Renal pelvis (tissue), 4 donors: ENCODE measurements around the gene NVL. TPM values are rescaled to one million over a fixed set of nuclear protein-coding genes. Genes with fewer than 3 reads are reported as not detected.

ENCODE experiments used
- DNase-seq: peaks from one replicate; pipeline ENCODE4 v3.0.0-alpha.2; 2013
- polyA plus RNA-seq, 3 donors: library from polyadenylated mRNA; unstranded; fragments of 120-200 nt; gene quantifications; one replicate each; pipeline ENCODE4 v1.2.1, GENCODE V29; 2013; ENCODE audit not compliant: insufficient read length in 3 of 3

NVL gene
- polyA plus RNA-seq, 3 donors, result 32.3 to 33.9 (median 33.0) TPM

DNA sequence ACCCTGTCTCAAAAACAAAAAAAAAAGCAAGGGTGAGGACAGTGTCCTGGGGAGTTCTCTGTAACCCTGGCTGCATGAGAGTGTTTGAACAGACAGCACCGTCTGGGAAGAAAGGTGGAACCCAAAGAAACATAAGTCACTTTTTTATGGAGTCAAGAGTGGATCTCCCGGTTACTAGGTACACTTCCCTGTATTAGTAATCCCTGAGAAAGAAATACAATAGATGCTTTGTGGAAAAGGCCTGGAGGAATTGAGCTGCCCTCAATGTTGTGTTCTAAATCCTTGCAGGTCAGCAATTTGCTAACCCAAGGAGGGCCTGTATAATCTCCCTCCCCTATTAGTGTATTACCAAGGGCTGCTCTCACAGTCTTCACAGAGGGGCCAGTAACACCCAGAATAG is 130.3 kb downstream of the NVL start:
- DNase-seq, result no peak

DNA sequence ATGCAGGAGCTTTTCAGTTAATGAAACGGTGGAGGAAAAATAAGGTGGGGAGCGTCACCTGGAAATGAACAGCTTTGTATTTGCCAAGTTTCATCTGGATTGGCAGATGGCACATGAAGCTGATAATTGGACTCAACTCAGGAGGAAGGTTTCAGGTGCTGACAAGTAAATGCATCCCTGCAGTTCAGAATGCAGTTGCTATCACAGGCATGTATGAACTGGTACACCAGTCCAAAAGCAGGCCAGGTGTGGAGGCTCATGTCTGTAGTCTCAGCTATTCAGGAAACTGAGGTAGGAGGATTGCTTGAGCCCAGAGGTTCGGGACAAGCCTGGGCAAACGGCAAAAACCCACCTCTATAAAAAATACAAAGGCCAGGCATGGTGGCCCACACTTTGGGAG is 131.4 kb downstream of the NVL start:
- DNase-seq, result no peak

DNA sequence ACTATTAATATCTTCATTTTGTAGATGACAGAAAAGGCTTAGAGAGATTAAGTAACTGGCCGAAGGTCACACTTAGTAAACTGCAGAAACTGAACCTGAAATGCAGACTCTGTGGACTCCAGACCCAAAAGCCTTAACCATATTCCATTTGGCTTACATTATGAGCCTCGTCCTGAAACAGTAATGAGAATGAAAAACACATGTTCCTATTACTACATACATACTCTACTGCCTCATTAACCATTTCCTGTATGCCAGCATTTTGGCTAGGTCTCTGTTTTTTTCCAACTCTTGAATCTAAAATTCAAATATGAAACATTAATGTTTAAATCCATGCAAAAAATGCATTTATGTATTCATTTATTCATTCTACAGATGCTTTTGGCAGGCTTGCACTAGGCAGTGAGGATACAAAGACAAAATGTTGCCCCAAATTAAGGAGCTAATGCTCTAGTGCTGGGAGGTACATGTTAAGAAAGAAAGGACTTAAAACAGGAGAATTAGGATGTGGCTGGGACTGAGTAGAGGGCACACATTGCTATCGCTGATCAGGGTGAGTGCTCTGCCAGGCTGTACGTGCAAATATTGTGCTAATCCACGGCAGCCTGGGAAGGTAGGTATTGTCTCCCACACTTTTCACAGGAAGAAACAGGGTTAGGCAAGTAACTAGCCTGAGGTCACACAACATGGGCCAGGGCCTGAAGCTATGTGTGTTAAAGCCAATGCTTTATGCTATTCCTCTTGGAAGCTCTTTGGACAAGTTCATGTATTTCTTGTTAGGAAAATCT is 133.0 kb downstream of the NVL start:
- DNase-seq, result no peak

DNA sequence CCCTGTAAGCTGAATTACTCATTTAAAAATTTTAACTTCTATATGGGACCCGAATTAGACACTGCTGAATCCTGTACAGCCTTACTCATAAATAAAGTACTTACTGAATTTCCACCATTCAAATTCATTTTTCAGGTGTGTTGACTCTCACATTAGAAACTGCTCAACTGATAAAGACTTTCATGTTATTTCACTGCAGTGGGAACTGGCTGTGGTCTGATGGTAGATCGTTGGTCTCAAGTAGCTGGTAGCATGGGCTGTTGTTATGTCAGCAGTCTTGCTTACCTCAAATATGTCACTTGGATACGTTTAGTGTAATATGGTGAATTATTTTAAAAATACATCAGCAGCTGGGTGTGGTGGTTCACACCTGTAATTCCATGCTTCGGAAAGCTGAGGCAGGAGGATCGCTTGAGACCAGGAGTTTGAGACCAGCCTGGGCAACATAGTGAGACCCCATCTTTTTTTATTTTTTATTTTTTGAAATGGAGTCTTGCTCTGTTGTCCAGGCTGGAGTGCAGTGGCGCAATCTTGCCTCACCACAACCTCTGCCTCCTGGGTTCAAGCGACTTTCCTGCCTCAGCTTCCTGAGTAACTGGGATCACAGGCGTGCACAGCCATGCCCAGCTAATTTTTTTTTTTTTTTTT is 136.5 kb downstream of the NVL start:
- DNase-seq, result no peak

DNA sequence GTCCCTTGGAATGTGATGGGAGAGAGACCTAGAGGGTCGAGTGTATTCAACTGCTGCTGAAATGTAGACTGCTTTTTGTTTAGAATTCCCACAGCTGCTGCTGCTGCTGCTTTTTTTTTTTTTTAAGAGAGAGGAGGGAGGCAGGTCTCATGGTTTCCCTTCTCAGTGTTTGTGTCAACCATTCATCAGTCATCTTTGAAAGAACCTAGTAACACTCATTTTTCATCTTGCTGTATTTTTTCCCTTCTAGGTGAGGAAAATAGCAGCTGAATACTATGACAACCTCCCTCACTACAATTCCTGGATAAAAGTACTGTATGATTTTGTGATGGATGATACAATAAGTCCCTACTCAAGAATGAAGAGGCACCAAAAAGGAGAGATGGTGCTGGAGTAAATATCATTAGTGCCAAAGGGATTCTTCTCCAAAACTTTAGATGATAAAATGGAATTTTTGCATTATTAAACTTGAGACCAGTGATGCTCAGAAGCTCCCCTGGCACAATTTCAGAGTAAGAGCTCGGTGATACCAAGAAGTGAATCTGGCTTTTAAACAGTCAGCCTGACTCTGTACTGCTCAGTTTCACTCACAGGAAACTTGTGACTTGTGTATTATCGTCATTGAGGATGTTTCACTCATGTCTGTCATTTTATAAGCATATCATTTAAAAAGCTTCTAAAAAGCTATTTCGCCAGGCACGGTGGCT is 137.7 kb downstream of the NVL start:
- DNase-seq, result no peak

DNA sequence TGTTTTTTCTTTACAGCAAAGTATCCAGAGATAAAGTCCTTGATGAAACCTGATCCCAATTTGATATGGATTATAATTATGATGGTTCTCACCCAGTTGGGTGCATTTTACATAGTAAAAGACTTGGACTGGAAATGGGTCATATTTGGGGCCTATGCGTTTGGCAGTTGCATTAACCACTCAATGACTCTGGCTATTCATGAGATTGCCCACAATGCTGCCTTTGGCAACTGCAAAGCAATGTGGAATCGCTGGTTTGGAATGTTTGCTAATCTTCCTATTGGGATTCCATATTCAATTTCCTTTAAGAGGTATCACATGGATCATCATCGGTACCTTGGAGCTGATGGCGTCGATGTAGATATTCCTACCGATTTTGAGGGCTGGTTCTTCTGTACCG is 140.4 kb downstream of the NVL start:
- DNase-seq, result no peak

DNA sequence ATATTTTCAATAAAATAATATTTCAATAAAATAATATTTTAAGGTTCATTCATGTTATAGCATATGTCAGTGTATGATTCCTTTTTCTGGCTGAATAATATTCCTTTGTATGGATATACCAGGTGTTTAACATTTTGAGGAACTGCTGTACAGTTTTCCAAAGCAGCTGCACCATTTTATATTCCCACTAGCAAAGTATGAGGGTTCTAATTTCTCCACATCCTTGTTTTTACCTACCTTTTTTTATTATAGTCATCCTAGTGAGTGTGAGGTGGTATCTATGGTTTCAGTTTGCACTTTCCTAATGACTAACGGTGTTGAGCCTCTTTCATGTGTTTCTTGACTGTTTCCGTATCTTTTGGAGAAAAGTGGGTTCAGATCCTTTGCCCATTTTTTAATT is 141.7 kb downstream of the NVL start:
- DNase-seq, result no peak

DNA sequence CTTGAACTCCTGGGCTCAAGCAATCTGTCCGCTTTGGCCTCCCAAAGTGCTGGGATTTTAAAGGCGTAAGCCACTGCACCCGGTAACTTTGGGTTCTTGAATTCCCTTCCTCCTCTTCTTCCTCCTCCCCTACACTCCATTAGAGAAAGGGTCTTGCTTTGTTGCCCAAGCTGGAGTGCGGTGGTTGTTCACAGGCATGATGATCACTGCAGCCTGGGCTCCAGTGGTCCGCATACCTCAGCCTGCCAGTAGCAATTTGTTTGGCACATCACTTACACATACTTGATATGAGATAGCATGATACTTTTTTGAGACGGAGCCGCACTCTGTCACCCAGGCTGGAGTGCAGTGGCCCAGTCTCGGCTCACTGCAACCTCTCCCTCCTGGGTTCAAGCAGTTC is 144.8 kb downstream of the NVL start:
- no peak for DNase-seq

DNA sequence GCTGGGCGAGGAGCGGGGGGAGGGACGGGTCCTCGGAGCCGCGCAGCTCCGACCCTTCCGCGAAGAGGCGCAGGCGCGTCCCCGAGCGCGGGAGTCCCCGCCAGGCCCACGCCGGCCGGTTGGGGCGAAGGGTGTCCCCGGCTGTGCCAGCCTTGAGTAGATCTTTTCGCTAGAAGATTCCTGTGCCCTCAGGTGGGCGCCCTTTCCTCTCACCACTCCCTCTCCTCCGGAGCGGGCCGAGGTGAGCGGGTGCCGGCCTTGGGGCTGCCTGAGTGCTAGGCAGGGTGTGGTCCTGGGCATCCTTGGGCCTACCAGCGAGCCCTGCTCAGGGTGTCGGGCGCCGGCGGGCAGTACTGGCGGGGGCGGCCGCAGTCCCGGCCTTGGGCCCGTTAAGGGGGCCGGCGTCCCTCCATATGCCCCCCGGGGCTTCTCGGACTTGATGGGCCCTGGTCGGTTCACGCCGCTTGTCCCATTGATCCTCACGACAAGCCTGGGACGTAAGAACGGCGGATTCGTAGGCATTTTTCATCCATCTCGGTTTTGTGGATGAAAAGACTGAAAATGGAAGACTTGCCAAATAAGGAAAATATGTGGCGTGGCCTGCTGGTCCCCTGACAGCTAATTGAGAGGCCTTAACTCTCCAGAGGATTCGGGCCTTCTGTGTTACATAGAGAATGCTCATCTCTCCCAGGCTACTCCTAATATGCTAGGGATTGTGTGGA is 146.2 kb downstream of the NVL start:
- DNase-seq, result no peak

DNA sequence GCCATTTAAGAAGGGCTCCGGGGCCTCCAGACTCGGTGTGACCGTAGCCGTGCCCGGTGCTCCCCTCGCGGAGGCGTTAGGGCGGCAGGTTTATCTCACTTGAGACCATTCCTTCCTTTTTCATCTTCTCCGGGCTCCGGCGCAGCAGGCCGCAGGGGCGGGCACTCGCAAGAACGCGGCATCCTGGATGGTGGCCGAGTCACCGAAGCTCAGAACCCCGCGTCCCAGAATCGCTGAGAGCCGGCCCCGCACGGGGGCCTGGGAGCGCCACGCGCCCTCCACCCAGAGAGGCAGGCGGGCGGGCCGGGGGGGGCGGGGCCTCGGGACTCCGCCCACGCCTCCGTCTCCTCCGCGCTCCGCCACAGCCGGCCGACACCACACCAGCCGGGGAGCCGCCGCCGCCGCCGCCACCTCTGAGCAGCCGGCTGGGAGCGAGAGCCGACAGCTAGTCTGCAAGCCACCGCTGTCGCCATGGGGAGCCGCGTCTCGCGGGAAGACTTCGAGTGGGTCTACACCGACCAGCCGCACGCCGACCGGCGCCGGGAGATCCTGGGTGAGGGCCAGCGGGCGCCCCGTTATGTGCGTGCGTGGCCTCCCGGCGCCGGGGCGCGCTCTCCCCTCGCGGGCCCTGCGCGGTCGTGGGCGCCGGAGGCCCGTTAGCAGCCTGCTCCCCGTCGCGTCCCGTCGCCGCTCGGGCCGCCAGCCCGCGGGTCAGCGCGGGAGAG is 146.9 kb downstream of the NVL start, which contains the start of gene DEGS1:
Gene DEGS1, plus strand, starts transcription at position 375 of the 725 bp plus-strand sequence. Its CDS starts 97 bp downstream, at position 472.
- DNase-seq, result peak; percentile 89

DNA sequence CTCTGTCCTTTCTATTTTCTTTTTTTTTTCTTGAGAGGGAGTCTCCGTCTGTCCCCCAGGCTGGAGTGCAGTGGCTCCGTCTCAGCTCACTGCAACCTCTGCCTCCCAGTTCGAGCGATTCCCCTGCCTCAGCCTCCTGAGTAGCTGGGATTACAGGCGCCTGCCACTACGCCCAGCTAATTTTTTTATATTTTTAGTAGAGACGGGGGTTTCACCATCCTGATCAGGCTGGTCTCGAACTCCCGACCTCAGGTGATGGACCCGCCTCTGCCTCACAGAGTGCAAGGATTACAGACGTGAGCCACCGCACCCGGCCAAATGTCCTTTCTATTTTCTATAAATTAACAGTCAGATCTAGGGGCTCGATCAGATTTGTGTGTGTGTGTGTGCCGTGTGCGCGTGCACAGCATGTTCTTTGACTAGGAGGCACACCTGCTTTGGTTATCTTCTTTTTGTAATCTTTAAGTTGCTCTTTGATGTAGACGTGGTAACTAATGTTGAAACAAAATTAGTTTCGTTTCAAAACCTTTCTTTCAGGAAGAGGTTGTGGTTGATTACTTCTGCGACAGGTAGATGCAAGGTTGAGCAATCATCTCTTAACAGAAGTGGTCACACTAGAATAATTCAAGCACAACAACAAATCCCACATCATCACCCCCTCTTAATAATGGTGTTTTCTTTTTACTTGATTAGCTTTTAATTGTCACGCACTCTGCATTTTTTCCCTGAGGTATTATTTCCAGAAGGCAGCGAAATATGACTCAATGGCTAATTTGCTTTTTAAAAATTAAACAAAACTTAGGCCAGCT is 147.7 kb downstream of the NVL start:
- no peak for DNase-seq

DNA sequence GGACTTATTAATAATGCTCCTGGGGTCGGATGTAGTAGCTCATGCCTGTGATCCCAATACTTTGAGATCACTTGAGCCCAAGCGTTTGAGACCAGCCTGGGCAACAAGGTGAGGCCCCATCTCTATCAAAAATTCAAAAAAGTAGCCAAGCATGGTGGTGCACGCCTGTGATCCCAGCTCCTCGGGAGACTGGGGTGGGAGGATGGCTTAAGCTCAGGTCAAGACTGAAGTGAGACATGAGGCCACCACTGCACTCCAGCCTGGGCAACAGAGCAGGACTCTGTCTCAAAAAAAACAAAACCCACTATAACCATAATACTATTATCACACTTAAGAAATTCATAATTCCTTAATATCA is 148.5 kb downstream of the NVL start:
- no peak for DNase-seq

DNA sequence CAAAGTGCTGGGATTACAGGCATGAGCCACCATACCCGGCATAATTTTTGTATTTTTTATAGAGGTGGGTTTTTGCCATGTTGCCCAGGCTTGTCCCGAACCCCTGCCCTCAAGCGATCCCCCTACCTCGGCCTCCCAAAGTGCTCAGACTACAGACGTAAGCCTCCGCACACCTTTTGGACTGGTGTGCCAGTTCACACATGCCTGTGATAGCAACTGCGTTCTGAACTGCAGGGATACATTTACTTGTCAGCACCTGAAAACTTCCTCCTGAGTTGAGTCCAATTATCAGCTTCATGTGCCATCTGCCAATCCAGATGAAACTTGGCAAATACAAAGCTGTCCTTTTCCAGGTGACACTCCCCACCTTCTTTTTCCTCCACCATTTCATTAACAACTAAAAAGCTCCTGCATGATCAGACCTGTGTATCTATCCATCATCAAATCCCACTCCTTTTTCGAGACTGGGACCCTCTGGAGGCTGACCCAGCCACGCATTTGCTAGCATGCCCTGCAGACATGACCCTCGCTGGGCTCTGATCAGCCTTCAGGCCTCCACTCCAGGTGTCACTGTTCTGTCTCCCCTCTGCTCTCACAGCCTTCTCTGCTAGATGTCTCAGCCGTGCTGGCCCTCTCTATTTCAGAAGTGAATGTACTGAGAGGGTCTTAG is 149.1 kb downstream of the NVL start:
- no peak for DNase-seq

DNA sequence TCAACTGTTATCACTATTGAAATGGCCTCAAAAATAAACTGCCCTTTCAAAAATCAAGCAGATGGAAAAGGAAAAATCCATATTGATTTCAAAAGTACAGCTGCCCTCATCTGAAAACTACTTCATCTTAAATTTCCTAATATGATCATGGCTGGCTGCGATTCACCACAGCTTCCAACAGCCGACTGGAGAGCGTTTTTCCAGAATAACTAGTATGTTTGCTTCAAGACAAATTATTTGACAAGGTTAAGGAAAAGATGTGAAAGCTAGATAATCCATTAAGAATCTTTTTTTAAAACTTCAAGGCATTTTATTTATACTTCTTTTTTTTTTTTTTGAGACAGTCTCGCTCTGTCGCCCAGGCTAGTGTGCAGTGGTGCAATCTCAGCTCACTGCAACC is 151.1 kb downstream of the NVL start:
- DNase-seq, result no peak

DNA sequence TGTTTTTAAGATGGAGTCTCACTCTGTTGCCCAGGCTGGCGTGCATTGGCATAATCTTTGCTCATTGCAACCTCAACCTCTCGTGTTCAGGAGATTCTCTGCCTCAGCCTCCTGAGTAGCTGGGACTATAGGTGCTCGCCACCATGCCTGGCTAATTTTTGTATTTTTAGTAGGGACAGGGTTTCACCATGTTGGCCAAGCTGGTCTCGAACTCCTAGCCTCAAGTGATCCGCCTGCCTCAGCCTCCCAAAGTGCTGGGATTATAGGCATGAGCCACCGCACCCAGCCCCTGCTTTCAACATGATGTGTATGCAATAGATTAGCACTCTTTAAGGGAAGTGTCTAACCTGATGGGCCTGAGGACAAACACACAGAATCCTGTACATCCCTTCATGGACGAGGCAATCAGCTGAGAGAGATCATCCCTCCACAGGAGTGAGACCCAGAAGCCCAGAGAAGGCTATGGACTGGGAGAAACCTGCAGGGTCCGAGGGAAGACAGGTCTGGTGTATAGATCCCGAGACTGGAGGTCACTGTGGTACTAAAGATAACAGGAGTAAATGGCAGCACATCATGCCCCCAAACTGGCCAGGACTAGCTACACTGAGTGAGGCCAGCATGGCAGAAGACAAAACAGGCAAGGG is 152.5 kb downstream of the NVL start:
- DNase-seq, result no peak
